Measurements from ENCODE around the gene REPIN1. TPM values are rescaled to one million over a fixed set of nuclear protein-coding genes. Genes with fewer than 3 reads are reported as not detected.

Gene REPIN1
- polyA plus RNA-seq, 1 donor: 73.8 TPM

GRCh38 chr7:150389532-150389816 lies 20.9 kb downstream of the REPIN1 start:
- no peak for DNase-seq (ENCODE audit: low read depth)

- DNase-seq (ENCODE audit: low read depth): no peak
Observed at GRCh38 chr7:150390205-150390604, 21.6 kb downstream of the REPIN1 start.

GRCh38 chr7:150393325-150393724 lies 24.7 kb downstream of the REPIN1 start:
- no peak for DNase-seq (ENCODE audit: low read depth)

GRCh38 chr7:150396426-150396825 lies 27.8 kb downstream of the REPIN1 start:
- no peak for DNase-seq (ENCODE audit: low read depth)

- DNase-seq (ENCODE audit: low read depth): no peak
Observed at GRCh38 chr7:150396851-150397260, 28.2 kb downstream of the REPIN1 start.

- no peak for DNase-seq (ENCODE audit: low read depth)
Observed at GRCh38 chr7:150397346-150398107, 28.9 kb downstream of the REPIN1 start.

GRCh38 chr7:150398108-150398964 lies 29.7 kb downstream of the REPIN1 start:
- DNase-seq (ENCODE audit: low read depth): no peak

- DNase-seq (ENCODE audit: low read depth): no peak
Observed at GRCh38 chr7:150398965-150399320, 30.3 kb downstream of the REPIN1 start.

- no peak for DNase-seq (ENCODE audit: low read depth)
Observed at GRCh38 chr7:150399421-150400007, 30.9 kb downstream of the REPIN1 start.

- DNase-seq (ENCODE audit: low read depth): no peak
Observed at GRCh38 chr7:150400008-150400787, 31.6 kb downstream of the REPIN1 start.

- no peak for DNase-seq (ENCODE audit: low read depth)
Observed at GRCh38 chr7:150400788-150401423, 32.3 kb downstream of the REPIN1 start.

GRCh38 chr7:150401424-150401790 lies 32.8 kb downstream of the REPIN1 start:
- DNase-seq (ENCODE audit: low read depth): no peak

- no peak for DNase-seq (ENCODE audit: low read depth)
Observed at GRCh38 chr7:150401861-150402631, 33.4 kb downstream of the REPIN1 start.

- DNase-seq (ENCODE audit: low read depth): no peak
Observed at GRCh38 chr7:150402671-150403321, 34.2 kb downstream of the REPIN1 start.

GRCh38 chr7:150403376-150404171 lies 35.0 kb downstream of the REPIN1 start:
- no peak for DNase-seq (ENCODE audit: low read depth)

- DNase-seq (ENCODE audit: low read depth): no peak
Observed at GRCh38 chr7:150404172-150404804, 35.7 kb downstream of the REPIN1 start.

GRCh38 chr7:150404805-150405583 lies 36.4 kb downstream of the REPIN1 start:
- peak; percentile 62 for DNase-seq (ENCODE audit: low read depth)

All from forelimb muscle (tissue), 1 donor.